HEK293 (cell line): ENCODE measurements around the gene LCN6.
A peak's percentile ranks its signal among the peaks of the same experiment; 100 is the strongest.

ENCODE experiments used
- GLI4 ChIP-seq: fragments of 450-650 bp; formaldehyde crosslinking; IDR thresholded peaks from 2 replicates; pipeline ENCODE4 v1.5.1; 2016; ENCODE audit warnings: missing biosample characterization, missing genetic modification characterization
- GLIS2 ChIP-seq: fragments of 450-650 bp; formaldehyde crosslinking; IDR thresholded peaks from 2 replicates; pipeline ENCODE4 v1.5.1; 2016; ENCODE audit warnings: missing biosample characterization, missing genetic modification characterization
- IKZF3 ChIP-seq: fragments of 450-650 bp; IDR thresholded peaks from 2 replicates; pipeline ENCODE4 v1.5.0; 2018; ENCODE audit warnings: missing biosample characterization, mild to moderate bottlenecking, missing genetic modification characterization, moderate library complexity
- KLF10 ChIP-seq: fragments of 450-650 bp; IDR thresholded peaks from 2 replicates; pipeline ENCODE4 v1.5.1; 2018; ENCODE audit warnings: missing biosample characterization, mild to moderate bottlenecking, missing genetic modification characterization
- KLF7 ChIP-seq: fragments of 450-650 bp; formaldehyde crosslinking; IDR thresholded peaks from 2 replicates; pipeline ENCODE4 v1.5.1; 2016; ENCODE audit warnings: missing biosample characterization, missing genetic modification characterization, borderline replicate concordance
- MZF1 ChIP-seq: fragments of 450-650 bp; formaldehyde crosslinking; IDR thresholded peaks from 2 replicates; pipeline ENCODE4 v1.5.1; 2017; ENCODE audit warnings: missing biosample characterization, missing genetic modification characterization, borderline replicate concordance
- SP2 ChIP-seq: fragments of 450-650 bp; formaldehyde crosslinking; IDR thresholded peaks from 2 replicates; pipeline ENCODE4 v1.5.1; 2016; ENCODE audit warnings: missing biosample characterization, missing genetic modification characterization
- SP3 ChIP-seq: fragments of 450-650 bp; formaldehyde crosslinking; IDR thresholded peaks from 2 replicates; pipeline ENCODE4 v1.5.1; 2016; ENCODE audit warnings: missing biosample characterization, missing genetic modification characterization
- ZBTB8A ChIP-seq: fragments of 450-650 bp; formaldehyde crosslinking; IDR thresholded peaks from 2 replicates; pipeline ENCODE4 v1.5.1; 2016; ENCODE audit warnings: missing biosample characterization, missing genetic modification characterization
- ZFHX2 ChIP-seq: fragments of 450-650 bp; formaldehyde crosslinking; conservative IDR thresholded peaks from 2 replicates; pipeline ENCODE4 v1.5.1; 2016; ENCODE audit warnings: missing biosample characterization, missing genetic modification characterization
- ZFP37 ChIP-seq: fragments of 450-650 bp; formaldehyde crosslinking; IDR thresholded peaks from 2 replicates; pipeline ENCODE4 v1.5.1; 2016; ENCODE audit warnings: missing biosample characterization, missing genetic modification characterization
- ZNF202 ChIP-seq: fragments of 450-650 bp; formaldehyde crosslinking; IDR thresholded peaks from 2 replicates; pipeline ENCODE4 v1.5.1; 2016; ENCODE audit warnings: missing biosample characterization, missing genetic modification characterization, borderline replicate concordance
- ZNF324 ChIP-seq: fragments of 450-650 bp; formaldehyde crosslinking; IDR thresholded peaks from 2 replicates; pipeline ENCODE4 v1.5.1; 2016; ENCODE audit warnings: missing biosample characterization, missing genetic modification characterization
- ZNF335 ChIP-seq: fragments of 450-650 bp; formaldehyde crosslinking; conservative IDR thresholded peaks from 2 replicates; pipeline ENCODE4 v1.5.1; 2016; ENCODE audit warnings: missing biosample characterization, missing genetic modification characterization
- ZNF433 ChIP-seq: fragments of 450-650 bp; formaldehyde crosslinking; IDR thresholded peaks from 2 replicates; pipeline ENCODE4 v1.5.1; 2016; ENCODE audit warnings: missing biosample characterization, missing genetic modification characterization, low read depth
- ZNF501 ChIP-seq: fragments of 450-650 bp; formaldehyde crosslinking; IDR thresholded peaks from 2 replicates; pipeline ENCODE4 v1.5.1; 2016; ENCODE audit warnings: missing biosample characterization, missing genetic modification characterization
- ZNF514 ChIP-seq: fragments of 450-650 bp; formaldehyde crosslinking; IDR thresholded peaks from 2 replicates; pipeline ENCODE4 v1.5.1; 2016; ENCODE audit warnings: missing biosample characterization, missing genetic modification characterization
- ZNF544 ChIP-seq: fragments of 450-650 bp; formaldehyde crosslinking; IDR thresholded peaks from 2 replicates; pipeline ENCODE4 v1.5.0; 2017; ENCODE audit warnings: missing biosample characterization, missing genetic modification characterization
- ZNF555 ChIP-seq: fragments of 450-650 bp; formaldehyde crosslinking; conservative IDR thresholded peaks from 2 replicates; pipeline ENCODE4 v1.5.1; 2017; ENCODE audit warnings: missing biosample characterization, mild to moderate bottlenecking, missing genetic modification characterization, inconsistent platforms
- ZNF610 ChIP-seq: fragments of 450-650 bp; formaldehyde crosslinking; IDR thresholded peaks from 2 replicates; pipeline ENCODE4 v1.5.1; 2016; ENCODE audit warnings: missing biosample characterization, missing genetic modification characterization, borderline replicate concordance
- ZNF623 ChIP-seq: fragments of 450-650 bp; formaldehyde crosslinking; IDR thresholded peaks from 2 replicates; pipeline ENCODE4 v1.5.1; 2016; ENCODE audit warnings: missing biosample characterization, missing genetic modification characterization
- ZNF776 ChIP-seq: fragments of 450-650 bp; formaldehyde crosslinking; IDR thresholded peaks from 2 replicates; pipeline ENCODE4 v1.5.0; 2017; ENCODE audit warnings: missing biosample characterization, missing genetic modification characterization, borderline replicate concordance
- ZNF785 ChIP-seq: fragments of 450-650 bp; formaldehyde crosslinking; IDR thresholded peaks from 2 replicates; pipeline ENCODE4 v1.5.1; 2016; ENCODE audit warnings: missing biosample characterization, missing genetic modification characterization
- ZSCAN30 ChIP-seq: fragments of 450-650 bp; IDR thresholded peaks from 2 replicates; pipeline ENCODE4 v1.5.1; 2018; ENCODE audit warnings: missing biosample characterization, mild to moderate bottlenecking, missing genetic modification characterization, moderate library complexity
- TF ChIP-seq, protein P1 (sequence below): fragments of 450-650 bp; formaldehyde crosslinking; IDR thresholded peaks from 2 replicates; pipeline ENCODE4; 2016; ENCODE audit warnings: missing biosample characterization, missing genetic modification characterization
- TF ChIP-seq, protein P2 (sequence below): fragments of 450-650 bp; formaldehyde crosslinking; IDR thresholded peaks from 2 replicates; pipeline ENCODE4 v1.5.1; 2017; ENCODE audit warnings: missing biosample characterization, missing genetic modification characterization
- TF ChIP-seq, protein P3 (sequence below): fragments of 450-650 bp; formaldehyde crosslinking; conservative IDR thresholded peaks from 2 replicates; pipeline ENCODE4 v1.5.1; 2016; ENCODE audit warnings: low read depth, missing biosample characterization, missing genetic modification characterization
- TF ChIP-seq, protein P4 (sequence below): fragments of 450-650 bp; formaldehyde crosslinking; IDR thresholded peaks from 2 replicates; pipeline ENCODE4 v1.5.1; 2016; ENCODE audit warnings: missing biosample characterization, missing genetic modification characterization
- TF ChIP-seq, protein P5 (sequence below): fragments of 450-650 bp; formaldehyde crosslinking; IDR thresholded peaks from 2 replicates; pipeline ENCODE4 v1.5.1; 2016; ENCODE audit warnings: missing biosample characterization, missing genetic modification characterization

The LCN6 gene

GRCh38 chr9:136728080-136728547, 20.2 kb downstream of the LCN6 start (continued):
- TF ChIP-seq KLF7 (peak; percentile 100), ZFHX2 (tag by site-specific recombination) (peak; percentile 91), ZSCAN30 (tag by site-specific recombination) (peak; percentile 97), ZNF501 (tag by site-specific recombination) (0 out of 2 replicates have a peak, but pooled peaks have one; percentile 58), ZNF514 (tag by site-specific recombination) (no peak), ZNF623 (0 out of 2 replicates have a peak, but pooled peaks have one; percentile 15), ZNF785 (tag by site-specific recombination) (peak; percentile 86), KLF10 (peak; percentile 90), ZNF324 (tag by site-specific recombination) (peak; percentile 87), SP2 (tag by site-specific recombination) (peak; percentile 48), GLI4 (tag by site-specific recombination) (no peak), ZNF433 (tag by site-specific recombination) (no peak), IKZF3 (tag by site-specific recombination) (peak; percentile 65), ZNF555 (tag by site-specific recombination) (no peak), ZNF544 (tag by site-specific recombination) (no peak), ZNF335 (tag by site-specific recombination) (no peak), MZF1 (tag by site-specific recombination) (peak; percentile 38; the same call in 1 of the 2 replicates), GLIS2 (tag by site-specific recombination) (peak; percentile 86), ZNF202 (tag by site-specific recombination) (no peak), ZNF610 (tag by site-specific recombination) (peak; percentile 61; the same call in 1 of the 2 replicates), ZBTB8A (tag by site-specific recombination) (peak; percentile 96), ZNF776 (no peak), SP3 (tag by site-specific recombination) (peak; percentile 70), ZFP37 (tag by site-specific recombination) (peak; percentile 78; the same call in 1 of the 2 replicates)
- TF ChIP-seq, protein P1, sequence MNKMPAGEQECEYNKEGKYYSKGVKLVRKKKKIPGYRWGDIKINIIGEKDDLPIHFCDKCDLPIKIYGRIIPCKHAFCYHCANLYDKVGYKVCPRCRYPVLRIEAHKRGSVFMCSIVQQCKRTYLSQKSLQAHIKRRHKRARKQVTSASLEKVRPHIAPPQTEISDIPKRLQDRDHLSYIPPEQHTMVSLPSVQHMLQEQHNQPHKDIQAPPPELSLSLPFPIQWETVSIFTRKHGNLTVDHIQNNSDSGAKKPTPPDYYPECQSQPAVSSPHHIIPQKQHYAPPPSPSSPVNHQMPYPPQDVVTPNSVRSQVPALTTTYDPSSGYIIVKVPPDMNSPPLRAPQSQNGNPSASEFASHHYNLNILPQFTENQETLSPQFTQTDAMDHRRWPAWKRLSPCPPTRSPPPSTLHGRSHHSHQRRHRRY = no peak
- TF ChIP-seq, protein P2, sequence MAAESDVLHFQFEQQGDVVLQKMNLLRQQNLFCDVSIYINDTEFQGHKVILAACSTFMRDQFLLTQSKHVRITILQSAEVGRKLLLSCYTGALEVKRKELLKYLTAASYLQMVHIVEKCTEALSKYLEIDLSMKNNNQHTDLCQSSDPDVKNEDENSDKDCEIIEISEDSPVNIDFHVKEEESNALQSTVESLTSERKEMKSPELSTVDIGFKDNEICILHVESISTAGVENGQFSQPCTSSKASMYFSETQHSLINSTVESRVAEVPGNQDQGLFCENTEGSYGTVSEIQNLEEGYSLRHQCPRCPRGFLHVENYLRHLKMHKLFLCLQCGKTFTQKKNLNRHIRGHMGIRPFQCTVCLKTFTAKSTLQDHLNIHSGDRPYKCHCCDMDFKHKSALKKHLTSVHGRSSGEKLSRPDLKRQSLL (tag by site-specific recombination) = peak; percentile 71; the same call in 1 of the 2 replicates
- TF ChIP-seq, protein P3, sequence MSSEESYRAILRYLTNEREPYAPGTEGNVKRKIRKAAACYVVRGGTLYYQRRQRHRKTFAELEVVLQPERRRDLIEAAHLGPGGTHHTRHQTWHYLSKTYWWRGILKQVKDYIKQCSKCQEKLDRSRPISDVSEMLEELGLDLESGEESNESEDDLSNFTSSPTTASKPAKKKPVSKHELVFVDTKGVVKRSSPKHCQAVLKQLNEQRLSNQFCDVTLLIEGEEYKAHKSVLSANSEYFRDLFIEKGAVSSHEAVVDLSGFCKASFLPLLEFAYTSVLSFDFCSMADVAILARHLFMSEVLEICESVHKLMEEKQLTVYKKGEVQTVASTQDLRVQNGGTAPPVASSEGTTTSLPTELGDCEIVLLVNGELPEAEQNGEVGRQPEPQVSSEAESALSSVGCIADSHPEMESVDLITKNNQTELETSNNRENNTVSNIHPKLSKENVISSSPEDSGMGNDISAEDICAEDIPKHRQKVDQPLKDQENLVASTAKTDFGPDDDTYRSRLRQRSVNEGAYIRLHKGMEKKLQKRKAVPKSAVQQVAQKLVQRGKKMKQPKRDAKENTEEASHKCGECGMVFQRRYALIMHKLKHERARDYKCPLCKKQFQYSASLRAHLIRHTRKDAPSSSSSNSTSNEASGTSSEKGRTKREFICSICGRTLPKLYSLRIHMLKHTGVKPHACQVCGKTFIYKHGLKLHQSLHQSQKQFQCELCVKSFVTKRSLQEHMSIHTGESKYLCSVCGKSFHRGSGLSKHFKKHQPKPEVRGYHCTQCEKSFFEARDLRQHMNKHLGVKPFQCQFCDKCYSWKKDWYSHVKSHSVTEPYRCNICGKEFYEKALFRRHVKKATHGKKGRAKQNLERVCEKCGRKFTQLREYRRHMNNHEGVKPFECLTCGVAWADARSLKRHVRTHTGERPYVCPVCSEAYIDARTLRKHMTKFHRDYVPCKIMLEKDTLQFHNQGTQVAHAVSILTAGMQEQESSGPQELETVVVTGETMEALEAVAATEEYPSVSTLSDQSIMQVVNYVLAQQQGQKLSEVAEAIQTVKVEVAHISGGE (tag by site-specific recombination) = 0 out of 2 replicates have a peak, but pooled peaks have one; percentile 39
- TF ChIP-seq, protein P4, sequence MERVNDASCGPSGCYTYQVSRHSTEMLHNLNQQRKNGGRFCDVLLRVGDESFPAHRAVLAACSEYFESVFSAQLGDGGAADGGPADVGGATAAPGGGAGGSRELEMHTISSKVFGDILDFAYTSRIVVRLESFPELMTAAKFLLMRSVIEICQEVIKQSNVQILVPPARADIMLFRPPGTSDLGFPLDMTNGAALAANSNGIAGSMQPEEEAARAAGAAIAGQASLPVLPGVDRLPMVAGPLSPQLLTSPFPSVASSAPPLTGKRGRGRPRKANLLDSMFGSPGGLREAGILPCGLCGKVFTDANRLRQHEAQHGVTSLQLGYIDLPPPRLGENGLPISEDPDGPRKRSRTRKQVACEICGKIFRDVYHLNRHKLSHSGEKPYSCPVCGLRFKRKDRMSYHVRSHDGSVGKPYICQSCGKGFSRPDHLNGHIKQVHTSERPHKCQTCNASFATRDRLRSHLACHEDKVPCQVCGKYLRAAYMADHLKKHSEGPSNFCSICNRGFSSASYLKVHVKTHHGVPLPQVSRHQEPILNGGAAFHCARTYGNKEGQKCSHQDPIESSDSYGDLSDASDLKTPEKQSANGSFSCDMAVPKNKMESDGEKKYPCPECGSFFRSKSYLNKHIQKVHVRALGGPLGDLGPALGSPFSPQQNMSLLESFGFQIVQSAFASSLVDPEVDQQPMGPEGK (tag by site-specific recombination) = peak; percentile 89
- TF ChIP-seq, protein P5, sequence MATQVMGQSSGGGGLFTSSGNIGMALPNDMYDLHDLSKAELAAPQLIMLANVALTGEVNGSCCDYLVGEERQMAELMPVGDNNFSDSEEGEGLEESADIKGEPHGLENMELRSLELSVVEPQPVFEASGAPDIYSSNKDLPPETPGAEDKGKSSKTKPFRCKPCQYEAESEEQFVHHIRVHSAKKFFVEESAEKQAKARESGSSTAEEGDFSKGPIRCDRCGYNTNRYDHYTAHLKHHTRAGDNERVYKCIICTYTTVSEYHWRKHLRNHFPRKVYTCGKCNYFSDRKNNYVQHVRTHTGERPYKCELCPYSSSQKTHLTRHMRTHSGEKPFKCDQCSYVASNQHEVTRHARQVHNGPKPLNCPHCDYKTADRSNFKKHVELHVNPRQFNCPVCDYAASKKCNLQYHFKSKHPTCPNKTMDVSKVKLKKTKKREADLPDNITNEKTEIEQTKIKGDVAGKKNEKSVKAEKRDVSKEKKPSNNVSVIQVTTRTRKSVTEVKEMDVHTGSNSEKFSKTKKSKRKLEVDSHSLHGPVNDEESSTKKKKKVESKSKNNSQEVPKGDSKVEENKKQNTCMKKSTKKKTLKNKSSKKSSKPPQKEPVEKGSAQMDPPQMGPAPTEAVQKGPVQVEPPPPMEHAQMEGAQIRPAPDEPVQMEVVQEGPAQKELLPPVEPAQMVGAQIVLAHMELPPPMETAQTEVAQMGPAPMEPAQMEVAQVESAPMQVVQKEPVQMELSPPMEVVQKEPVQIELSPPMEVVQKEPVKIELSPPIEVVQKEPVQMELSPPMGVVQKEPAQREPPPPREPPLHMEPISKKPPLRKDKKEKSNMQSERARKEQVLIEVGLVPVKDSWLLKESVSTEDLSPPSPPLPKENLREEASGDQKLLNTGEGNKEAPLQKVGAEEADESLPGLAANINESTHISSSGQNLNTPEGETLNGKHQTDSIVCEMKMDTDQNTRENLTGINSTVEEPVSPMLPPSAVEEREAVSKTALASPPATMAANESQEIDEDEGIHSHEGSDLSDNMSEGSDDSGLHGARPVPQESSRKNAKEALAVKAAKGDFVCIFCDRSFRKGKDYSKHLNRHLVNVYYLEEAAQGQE (tag by site-specific recombination) = no peak
